HUES6 (cell line): Measurements from ENCODE around the gene BMP7.

ENCODE experiments used
- H3K27ac ChIP-seq: 2 replicates; pipeline ENCODE4 v1.7.0; 2013; ENCODE audit warnings: low read depth, mild to moderate bottlenecking, low read length, inconsistent platforms
- H3K27me3 ChIP-seq: 2 replicates; pipeline ENCODE4 v1.6.1; 2013; ENCODE audit warnings: low read length; ENCODE audit not compliant: control insufficient read depth, insufficient read depth
- H3K36me3 ChIP-seq: 2 replicates; pipeline ENCODE4 v1.6.1; 2013; ENCODE audit warnings: low read length; ENCODE audit not compliant: control insufficient read depth, insufficient read depth
- H3K4me1 ChIP-seq: 2 replicates; pipeline ENCODE4 v1.6.1; 2013; ENCODE audit warnings: low read length; ENCODE audit not compliant: control insufficient read depth, insufficient read depth
- H3K4me3 ChIP-seq: 2 replicates; pipeline ENCODE4 v1.5.1; 2013; ENCODE audit warnings: low read depth, low read length
- H3K9ac ChIP-seq: one replicate; pipeline ENCODE4 v1.6.1; 2013; ENCODE audit warnings: mild to moderate bottlenecking, low read length
- H3K9me3 ChIP-seq: 2 replicates; pipeline ENCODE4 v1.6.1; 2013; ENCODE audit warnings: low read depth, low read length; ENCODE audit not compliant: control insufficient read depth, insufficient read depth

Gene BMP7

DNA sequence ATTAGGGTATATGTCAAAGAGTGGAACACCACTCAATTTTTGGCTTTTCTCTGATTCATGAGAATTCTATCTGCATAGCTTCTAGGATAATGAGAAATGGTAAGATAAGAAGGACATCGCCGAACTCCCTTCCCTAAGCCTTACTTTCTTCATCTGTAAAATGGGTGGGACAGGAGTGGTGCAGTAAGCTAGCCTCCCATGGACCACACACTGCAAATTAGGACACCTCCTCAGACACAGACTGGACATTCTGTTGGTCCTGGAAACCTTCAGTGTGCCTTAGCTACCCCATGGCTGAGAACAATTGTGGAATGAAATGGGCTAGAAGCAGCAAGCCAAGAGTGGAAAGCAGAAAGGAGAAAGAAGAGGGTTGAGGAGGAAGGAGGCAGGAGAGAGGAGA is 89.6 kb downstream of the BMP7 start:
- Histone ChIP-seq H3K9me3 (no peaks in the 10 kb centered on the region), H3K9ac (no peak overlapping the region), H3K36me3 (no peaks in the 10 kb centered on the region), H3K27me3 (no peaks in the 10 kb centered on the region), H3K4me1 (peaks cover 16% of the 10 kb centered on the region), H3K4me3 (no peak overlapping the region), H3K27ac (no peak overlapping the region)

DNA sequence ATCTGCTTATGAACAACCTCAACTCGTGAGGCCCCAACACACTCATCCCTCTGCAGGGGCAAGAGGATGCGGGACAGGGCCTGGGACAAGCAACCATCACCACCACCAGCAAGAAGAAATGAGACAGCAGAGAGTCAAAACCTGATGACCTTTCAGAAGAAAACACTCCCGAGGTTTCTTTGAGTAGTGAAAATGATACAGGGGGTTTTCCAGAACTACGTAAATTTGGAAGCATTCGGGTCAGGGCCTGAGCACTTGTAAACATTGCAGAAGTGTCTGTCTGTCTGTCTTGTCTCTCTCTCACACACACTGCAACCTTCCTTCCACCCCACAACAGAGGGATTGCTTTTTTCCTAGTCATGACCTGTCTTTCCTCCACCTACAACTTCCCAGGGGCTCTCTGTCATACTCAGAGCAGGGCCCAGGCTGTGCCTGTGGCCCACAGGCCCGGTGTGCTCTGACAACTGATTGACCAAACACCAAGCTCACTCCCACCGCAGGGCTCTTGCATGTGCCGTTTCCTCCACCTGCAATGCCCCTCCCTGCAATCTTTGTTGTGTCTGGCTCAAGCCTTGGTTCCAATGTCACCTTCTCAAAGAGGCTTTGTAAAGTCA is 90.9 kb downstream of the BMP7 start:
- Histone ChIP-seq H3K9me3 (no peaks in the 10 kb centered on the region), H3K27ac (no peak overlapping the region)

DNA sequence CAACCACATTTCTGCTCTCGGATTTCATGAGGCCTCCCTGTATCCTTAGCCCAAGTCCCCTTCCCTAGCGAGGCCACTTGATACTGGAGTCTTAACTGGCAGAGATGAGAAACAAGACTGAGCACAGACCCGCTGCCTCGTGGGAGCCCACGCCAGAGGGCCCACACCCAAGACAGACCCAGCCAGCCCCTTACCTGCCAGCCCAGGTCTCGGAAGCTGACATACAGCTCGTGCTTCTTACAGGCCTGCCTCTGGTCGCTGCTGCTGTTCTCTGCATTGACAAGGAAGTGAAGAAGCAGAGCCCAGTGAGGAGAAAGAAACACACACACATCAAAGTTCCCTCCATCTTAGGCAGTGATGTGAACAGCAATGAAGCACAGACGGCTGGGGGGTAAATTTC is 91.7 kb downstream of the BMP7 start:
- Histone ChIP-seq H3K4me3 (no peak overlapping the region), H3K9ac (no peak overlapping the region), H3K27ac (no peak overlapping the region)

More for the DNA sequence above, 90.9 kb downstream of the BMP7 start:
- peaks cover 4% of the 10 kb centered on the region; the same call in 1 of the 2 replicates for H3K36me3 ChIP-seq
- H3K9ac ChIP-seq: no peak overlapping the region
- H3K4me3 ChIP-seq: no peak overlapping the region
- peaks cover 12% of the 10 kb centered on the region for H3K4me1 ChIP-seq
- no peaks in the 10 kb centered on the region for H3K27me3 ChIP-seq

DNA sequence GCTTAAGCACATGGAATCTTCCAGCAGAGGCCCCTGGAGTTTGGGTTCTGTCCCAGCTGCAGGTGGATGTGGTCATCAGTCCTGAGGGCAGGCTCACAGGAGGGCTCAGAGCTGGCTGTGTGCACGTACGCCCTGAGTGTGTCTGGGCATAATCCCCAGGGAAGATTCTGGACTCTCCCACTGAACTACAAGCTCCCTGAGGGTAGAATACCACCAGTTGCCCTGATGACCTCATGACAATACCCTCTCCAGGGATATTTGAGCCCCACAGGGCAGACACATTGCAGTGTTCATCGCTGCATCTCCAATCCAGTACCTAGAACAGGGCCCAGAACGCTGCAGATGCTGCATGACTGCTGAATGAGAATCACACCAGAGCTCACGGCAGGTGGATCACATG is 92.5 kb downstream of the BMP7 start:
- Histone ChIP-seq H3K36me3 (peaks cover 14% of the 10 kb centered on the region), H3K27ac (no peak overlapping the region), H3K9ac (no peak overlapping the region), H3K9me3 (0 out of 2 replicates have a peak, but pooled peaks cover 4% of the 10 kb centered on the region), H3K27me3 (no peaks in the 10 kb centered on the region), H3K4me3 (no peak overlapping the region), H3K4me1 (peaks cover 4% of the 10 kb centered on the region; the same call in 1 of the 2 replicates)

More for the DNA sequence above, 91.7 kb downstream of the BMP7 start:
- peaks cover 10% of the 10 kb centered on the region; the same call in 1 of the 2 replicates for H3K36me3 ChIP-seq
- no peaks in the 10 kb centered on the region for H3K9me3 ChIP-seq
- peaks cover 6% of the 10 kb centered on the region for H3K4me1 ChIP-seq
- no peaks in the 10 kb centered on the region for H3K27me3 ChIP-seq

DNA sequence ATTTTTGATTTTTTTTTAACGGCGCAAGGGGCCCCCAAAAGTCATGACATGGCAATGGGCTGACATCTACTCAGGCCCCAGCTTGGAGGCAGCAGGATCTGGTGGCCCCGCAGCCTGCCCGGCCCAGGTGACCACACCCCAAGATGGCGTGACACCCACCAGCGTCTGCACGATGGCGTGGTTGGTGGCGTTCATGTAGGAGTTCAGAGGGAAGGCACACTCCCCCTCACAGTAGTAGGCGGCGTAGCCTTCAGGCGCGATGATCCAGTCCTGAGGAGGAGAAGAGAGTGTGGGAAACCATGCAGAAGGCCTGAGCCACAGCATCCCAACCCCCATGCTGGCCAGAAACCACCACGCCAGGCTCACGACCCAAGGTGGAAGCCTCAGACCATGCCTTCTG is 93.4 kb downstream of the BMP7 start:
- no peak overlapping the region for H3K4me3 ChIP-seq
- H3K9me3 ChIP-seq: 0 out of 2 replicates have a peak, but pooled peaks cover 4% of the 10 kb centered on the region
- no peaks in the 10 kb centered on the region for H3K27me3 ChIP-seq
- H3K4me1 ChIP-seq: peaks cover 10% of the 10 kb centered on the region; the same call in 1 of the 2 replicates
- H3K9ac ChIP-seq: no peak overlapping the region
- H3K27ac ChIP-seq: no peak overlapping the region
- peaks cover 14% of the 10 kb centered on the region for H3K36me3 ChIP-seq

DNA sequence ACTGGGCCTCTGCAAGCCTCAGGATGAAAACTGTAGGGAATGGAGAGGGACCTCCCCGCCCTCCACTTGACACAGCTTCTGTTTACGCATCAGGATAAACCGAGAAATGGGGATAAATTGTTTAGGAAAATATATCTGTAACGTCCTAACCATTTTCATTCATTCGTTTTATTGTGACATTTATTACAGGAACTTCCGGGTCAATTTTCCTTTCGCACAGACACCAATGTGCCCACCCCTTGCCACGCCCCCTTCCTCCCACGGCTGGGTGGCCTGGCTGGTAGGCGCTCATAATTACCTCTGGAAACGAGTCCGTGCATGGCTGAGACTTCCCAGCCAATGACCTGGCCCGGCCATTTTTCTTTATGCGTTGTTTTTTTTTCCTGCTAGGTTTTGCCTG is 96.1 kb downstream of the BMP7 start:
- Histone ChIP-seq H3K36me3 (peaks cover 14% of the 10 kb centered on the region), H3K4me1 (peaks cover 15% of the 10 kb centered on the region; the same call in 1 of the 2 replicates), H3K4me3 (no peak overlapping the region), H3K27ac (no peak overlapping the region), H3K9me3 (0 out of 2 replicates have a peak, but pooled peaks cover 4% of the 10 kb centered on the region), H3K9ac (no peak overlapping the region), H3K27me3 (no peaks in the 10 kb centered on the region)

DNA sequence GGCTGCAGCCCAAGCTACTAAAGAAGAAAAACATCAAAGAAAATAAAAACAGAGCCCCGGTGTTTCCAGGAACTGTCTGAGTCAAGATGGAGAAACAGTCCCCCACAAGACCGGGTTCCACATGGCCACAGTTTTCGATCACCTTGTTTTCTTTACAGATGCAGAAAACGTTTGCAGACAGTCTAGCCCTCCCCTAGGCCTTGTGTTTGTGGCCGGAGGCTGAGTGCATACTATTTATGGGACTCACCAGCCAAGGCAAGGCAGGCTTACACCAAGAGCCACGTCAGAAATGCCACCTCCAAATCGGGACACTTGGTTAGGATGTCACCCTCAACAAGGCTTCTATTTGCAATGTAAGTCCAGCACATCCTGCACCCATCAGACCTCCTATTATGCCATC is 97.3 kb downstream of the BMP7 start:
- no peaks in the 10 kb centered on the region for H3K27me3 ChIP-seq
- H3K4me3 ChIP-seq: no peak overlapping the region

DNA sequence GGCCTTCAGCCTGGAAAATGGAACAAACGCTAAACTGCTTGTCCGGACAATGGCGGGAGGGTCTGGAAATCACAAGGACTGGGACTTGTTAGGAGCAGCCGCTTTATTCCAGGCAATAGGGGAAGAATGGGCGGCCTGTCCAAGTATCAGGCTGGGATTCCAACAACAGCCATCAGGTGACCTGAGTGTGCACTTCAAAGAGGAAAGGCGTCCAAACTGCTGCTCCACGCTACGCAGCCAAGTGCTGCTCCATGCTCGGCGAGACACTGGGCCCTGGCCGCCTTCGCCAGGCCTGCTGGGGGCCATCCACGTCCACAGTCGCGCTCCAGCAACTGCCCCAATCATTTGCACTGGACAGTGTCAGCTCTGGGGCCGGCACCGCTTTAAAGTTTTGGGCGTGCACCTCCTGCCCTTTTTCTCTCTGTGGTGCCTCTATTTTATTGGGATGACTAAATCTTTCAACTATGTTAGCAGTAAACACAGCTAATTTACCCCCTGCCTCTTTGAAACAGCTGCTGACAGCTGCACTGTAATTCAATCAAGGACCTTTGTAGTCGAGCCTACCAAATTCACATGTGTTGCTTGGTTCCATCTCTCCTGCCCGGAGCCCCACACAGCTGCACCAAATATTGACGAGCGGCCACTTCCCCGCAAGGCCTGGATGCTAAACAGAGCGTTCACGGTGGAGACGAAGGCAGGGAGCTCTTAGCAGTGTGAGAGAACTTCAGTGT is 98.3 kb downstream of the BMP7 start:
- peaks cover 14% of the 10 kb centered on the region for H3K36me3 ChIP-seq
- peak overlapping the region; percentile 58; the same call in 1 of the 2 replicates for H3K27ac ChIP-seq
- H3K27me3 ChIP-seq: no peaks in the 10 kb centered on the region
- no peak overlapping the region for H3K4me3 ChIP-seq
- H3K9me3 ChIP-seq: peaks cover 19% of the 10 kb centered on the region
- H3K9ac ChIP-seq: peak overlapping the region; percentile 40
- peaks cover 15% of the 10 kb centered on the region; the same call in 1 of the 2 replicates for H3K4me1 ChIP-seq

More for the DNA sequence above, 97.3 kb downstream of the BMP7 start:
- Histone ChIP-seq H3K4me1 (peaks cover 15% of the 10 kb centered on the region; the same call in 1 of the 2 replicates), H3K9me3 (peaks cover 12% of the 10 kb centered on the region), H3K9ac (no peak overlapping the region), H3K36me3 (peaks cover 14% of the 10 kb centered on the region), H3K27ac (no peak overlapping the region)

DNA sequence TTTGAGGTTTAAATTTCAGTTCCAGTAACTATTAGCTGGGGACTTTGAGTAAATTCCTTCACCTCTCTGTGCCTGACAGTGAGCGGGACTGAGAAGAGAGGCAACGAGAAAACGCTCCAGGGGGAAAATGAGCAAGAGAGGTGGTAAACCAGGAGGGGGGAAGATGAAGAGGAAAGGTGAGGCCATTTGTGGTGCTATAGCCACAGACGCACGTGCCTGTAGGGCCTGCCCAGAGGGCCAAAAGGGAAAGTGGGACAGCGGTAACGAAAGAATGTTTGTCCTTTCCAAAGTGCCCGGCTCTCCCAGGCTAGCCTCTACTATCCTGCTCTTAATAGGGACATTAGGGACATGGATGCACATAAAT is 99.2 kb downstream of the BMP7 start:
- no peak overlapping the region for H3K27ac ChIP-seq
- no peaks in the 10 kb centered on the region for H3K27me3 ChIP-seq
- peaks cover 15% of the 10 kb centered on the region; the same call in 1 of the 2 replicates for H3K4me1 ChIP-seq
- H3K9ac ChIP-seq: no peak overlapping the region
- H3K9me3 ChIP-seq: peaks cover 19% of the 10 kb centered on the region
- no peak overlapping the region for H3K4me3 ChIP-seq
- peaks cover 14% of the 10 kb centered on the region for H3K36me3 ChIP-seq

DNA sequence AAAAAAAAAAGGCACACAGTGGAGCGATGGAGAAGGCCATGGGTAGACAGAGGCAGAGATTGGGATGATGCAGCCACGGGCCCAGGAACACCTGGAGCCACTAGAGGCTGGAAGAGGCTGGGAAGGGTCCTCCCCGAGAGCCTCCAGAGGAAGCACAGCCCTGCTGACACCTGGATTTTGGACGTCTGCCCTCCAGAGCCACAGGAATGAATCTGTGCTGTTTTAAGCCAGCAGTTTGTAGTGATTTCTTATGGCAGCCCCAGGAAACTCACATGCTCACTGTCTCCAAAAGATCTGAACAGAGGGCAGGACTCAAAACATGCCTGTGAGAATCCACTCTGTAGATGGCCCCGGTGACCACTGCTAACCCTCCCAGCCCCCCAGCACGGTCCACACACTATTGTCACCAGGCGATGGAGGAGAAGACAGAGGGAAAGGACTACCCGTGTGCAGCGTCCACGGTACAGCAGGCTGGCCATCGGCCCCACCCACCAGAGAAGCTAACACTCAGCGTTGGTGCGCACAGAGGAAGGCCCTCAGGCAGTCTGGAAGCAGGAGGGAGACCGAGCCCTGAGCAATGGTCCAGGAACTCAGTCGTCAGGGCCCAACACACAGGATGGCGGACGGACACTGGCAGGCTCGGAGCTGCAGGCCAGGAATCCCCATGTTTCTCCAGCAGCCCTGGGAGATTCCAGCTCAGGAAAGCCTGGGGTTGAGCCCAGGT is 99.7 kb downstream of the BMP7 start:
- H3K36me3 ChIP-seq: peaks cover 14% of the 10 kb centered on the region
- no peaks in the 10 kb centered on the region for H3K27me3 ChIP-seq
- peak overlapping the region; percentile 22 for H3K9ac ChIP-seq
- peaks cover 19% of the 10 kb centered on the region for H3K9me3 ChIP-seq
- no peak overlapping the region for H3K4me3 ChIP-seq
- H3K4me1 ChIP-seq: peaks cover 15% of the 10 kb centered on the region; the same call in 1 of the 2 replicates
- H3K27ac ChIP-seq: no peak overlapping the region
